Stimulated activated naive CD8-positive, alpha-beta T cell treated with anti-CD3 and anti-CD28 coated beads, Interleukin-15, Interleukin-2, amounts not matched to agents 100 U/mL and 50 U/mL, for 24 hours (primary cell): ENCODE results near the gene CLN5.
"Not testable (repeated sequence)": the region's sequence is repeated elsewhere in the genome, so short reads cannot be mapped to it uniquely, and the experiment has no call there.

Experiments
- ATAC-seq: fragments of 150-1000 bp; cut with Tn5 transposase; one replicate; pipeline ENCODE4 v1.10.0; 2021
- DNase-seq: peaks from one replicate; pipeline ENCODE4 v3.0.0; 2021

CLN5 gene

DNA sequence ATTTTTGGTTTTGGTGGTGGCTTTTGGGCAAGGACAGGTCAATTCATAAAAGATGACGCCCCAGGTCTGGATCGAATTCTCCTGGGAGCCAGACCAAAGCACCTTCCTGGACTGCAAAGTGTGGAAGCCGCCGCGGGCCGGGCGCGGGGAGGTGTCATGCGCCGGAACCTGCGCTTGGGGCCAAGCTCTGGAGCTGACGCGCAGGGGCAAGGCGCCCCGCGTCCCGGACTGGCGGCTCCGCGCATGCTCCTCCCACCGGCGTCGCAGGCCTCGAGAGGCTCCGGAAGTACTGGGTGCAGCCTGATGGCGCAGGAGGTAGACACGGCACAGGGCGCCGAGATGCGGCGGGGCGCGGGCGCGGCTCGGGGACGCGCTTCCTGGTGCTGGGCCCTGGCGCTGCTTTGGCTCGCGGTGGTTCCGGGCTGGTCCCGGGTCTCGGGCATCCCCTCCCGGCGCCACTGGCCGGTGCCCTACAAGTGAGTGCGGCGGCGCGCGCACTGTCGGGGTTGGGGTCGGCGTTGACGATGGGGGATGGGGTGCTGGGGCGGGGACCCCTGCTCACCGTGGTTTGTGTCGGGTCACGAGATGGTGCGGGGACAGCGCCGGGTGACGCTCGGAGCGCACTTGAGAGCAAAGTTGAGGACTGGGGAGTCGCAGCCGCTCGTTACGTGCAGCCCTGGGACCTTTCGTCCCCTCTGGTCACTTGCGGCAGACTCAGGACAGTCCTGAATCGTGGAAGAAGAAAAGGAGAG, at the start of gene CLN5:
Gene CLN5 (plus strand): TSS at position 286 of the 752 bp plus-strand sequence. CDS start 18 bp downstream, at position 304.
- DNase-seq: peak; percentile 94
- ATAC-seq: peak; percentile 96

DNA sequence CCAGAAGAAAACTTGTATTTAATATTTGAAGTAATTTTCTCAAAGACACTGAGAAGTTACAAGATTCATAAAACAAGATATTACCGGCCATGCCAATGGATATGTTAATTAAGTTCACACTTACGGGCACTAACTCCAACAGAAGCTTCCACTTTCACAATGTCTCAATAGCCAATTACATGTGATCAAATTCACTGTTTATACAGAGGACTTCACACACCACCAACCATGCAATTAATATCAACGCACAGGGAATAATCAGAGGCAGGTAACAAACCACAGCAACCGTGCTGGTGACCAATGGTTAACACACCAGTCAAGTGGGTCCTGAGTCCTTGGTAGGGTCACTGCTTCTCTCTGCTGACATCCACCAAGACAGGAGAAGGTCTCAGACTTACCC, 49.5 kb upstream of the CLN5 start:
- no peak for DNase-seq
- no peak for ATAC-seq

GRCh38 chr13:76943646-76944045, 48.2 kb upstream of the CLN5 start:
- no peak for DNase-seq
- no peak for ATAC-seq

GRCh38 chr13:76944456-76944855, 47.4 kb upstream of the CLN5 start:
- DNase-seq: no peak
- ATAC-seq: no peak

DNA sequence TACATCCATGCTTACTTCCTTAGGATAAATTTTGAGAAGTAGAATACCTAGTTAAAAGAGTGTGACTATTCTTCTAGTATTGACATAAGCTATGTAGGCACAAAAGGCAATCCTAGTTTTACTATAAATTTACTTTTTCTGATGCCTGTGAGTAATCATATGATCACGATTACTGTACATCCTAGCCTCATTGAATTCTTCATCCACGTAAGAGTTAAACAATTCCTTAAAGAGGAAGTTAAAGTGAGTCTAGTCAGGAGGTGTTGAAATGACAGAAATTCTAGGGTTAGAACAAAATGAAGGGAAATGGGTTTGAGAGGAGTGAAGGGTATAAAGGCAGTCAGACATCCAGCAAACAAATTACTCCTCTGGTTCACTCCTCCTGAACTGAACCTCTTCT, 43.7 kb upstream of the CLN5 start, which contains the start of gene ACOD1:
Gene ACOD1 (plus strand): TSS at position 363 of the 400 bp plus-strand sequence. CDS start 48 bp downstream, outside the sequence.
- no peak for ATAC-seq
- no peak for DNase-seq

GRCh38 chr13:76950101-76950500, 41.8 kb upstream of the CLN5 start:
- ATAC-seq (no peak), DNase-seq (no peak)

DNA sequence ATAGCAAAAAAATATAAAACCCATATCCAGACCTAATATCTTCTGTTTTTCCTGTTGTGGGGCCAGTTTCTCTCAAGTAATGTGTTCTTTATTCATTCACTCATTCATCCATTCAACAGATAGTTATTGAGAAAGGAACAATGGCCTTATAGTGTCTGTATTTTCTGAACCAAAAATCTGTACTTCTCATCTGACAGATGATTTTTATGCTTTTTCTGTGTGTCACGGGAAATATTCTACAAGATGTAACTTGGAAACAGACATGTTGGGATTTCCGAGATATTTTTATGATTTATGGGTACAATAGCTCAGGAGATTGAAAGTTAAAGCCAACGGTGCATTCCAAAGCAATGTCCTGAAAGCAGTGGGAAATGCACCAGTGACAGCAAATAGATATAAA, 37.9 kb upstream of the CLN5 start:
- no peak for DNase-seq
- no peak for ATAC-seq

DNA sequence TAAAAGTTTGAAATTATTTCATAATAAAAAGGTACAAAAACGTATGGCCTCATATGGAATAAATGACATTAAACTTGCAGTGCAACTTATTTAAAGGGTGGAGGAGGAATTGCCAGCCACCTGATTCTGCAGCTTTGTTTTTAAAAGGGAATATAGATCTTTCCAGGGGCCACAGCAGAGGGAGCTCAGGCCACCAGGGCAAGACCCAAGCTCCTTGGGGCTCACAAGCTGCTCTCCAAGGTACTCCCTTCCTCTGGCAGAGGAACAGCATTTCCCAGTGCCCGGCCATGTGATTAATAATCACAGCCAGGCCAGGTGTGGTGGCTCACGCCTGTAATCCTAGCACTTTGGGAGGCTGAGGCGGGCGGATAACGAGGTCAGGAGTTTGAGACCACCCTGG, 37.3 kb upstream of the CLN5 start:
- DNase-seq (no peak), ATAC-seq (no peak)

GRCh38 chr13:76955193-76955592, 36.7 kb upstream of the CLN5 start:
- ATAC-seq: no peak

DNA sequence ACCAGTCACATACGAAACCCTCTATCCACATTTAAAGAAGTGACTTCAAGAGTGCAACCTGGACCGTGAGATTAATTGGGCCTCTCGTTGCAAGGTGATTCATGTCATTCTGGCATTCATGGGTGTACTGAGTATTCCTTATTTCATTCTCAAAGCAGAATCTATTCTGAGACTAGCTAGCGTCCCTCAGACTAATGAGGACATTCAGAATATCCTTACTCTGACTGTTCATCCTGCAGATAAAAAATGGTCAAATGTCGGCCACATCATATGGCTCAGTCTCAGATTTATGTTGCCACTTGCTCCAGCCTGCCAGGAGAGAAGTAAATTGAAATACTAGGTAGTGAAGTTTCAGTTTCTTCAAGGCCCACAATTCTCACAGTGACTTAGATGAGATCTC, 36.2 kb upstream of the CLN5 start:
- no peak for ATAC-seq
- DNase-seq: no peak

More at GRCh38 chr13:76955193-76955592, 36.7 kb upstream of the CLN5 start:
- no peak for DNase-seq

DNA sequence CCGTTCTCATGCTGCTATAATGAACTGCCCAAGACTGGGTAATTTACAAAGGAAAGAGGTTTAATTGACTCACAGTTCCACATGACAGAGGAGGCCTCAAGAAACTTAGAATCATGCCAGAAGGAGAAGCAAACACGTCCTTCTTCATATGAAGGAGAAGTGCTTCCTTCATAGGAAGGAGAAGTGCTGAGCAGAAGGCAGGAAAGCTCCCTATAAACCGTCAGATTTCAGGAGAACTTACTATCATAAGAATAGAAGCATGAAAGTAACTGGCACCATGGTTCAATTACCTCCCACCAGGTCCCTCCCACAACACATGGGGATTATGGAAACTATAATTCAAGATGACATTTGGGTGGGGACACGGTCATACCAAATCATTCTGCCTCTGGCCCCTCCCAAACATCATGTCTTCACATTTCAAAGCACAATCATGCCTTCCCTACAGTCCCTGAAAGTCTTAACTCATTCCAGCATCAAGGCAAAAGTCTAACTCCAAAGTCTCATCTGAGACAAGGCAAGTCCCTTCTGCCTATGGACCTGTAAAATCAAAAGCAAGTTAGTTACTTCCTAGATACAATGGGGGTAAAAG, 32.9 kb upstream of the CLN5 start:
- DNase-seq (no peak), ATAC-seq (no peak)

DNA sequence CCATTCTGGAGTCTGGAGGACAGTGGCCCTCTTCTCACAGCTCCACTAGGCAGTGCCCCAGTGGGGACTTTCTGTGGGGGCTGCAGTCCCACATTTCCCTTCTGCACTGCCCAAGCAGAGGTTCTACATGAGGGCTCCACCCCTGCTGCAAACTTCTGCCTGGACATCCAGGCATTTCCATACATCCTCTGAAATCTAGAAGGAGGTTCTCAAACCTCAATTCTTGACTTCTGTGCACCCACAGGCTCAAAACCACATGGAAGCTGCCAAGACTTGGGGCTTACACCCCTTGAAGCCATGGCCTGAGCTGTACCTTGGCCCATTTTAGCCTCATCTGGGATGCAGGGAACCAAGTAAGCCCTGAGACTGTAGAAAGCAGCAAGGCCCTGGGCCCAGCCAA, 32.1 kb upstream of the CLN5 start:
- not testable (repeated sequence) for ATAC-seq, DNase-seq

GRCh38 chr13:76965759-76966421, 26.0 kb upstream of the CLN5 start:
- no peak for ATAC-seq
- DNase-seq: no peak

GRCh38 chr13:76967031-76967430, 24.9 kb upstream of the CLN5 start:
- ATAC-seq (no peak), DNase-seq (no peak)

DNA sequence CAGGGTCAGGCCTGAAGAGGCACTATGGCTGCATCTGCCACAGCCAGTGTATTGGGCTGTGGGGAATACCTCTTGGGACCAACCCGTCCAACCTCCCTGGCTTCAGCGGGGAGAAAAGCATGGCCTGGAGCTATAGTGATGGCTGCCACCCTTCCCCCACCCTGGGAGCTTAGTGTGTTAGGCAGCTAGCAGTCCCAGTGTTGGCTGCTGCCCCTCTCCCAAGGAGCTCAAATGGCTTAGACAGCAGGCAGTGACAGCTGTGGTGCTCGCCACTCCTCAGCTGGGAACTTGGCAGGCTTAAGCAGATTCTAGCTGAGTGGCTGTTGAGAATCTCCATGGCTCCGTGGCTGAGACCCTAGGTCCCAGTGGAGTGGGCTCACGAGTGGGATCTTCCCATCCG, 23.8 kb upstream of the CLN5 start:
- no peak for DNase-seq
- ATAC-seq: no peak

GRCh38 chr13:76969488-76970365, 22.2 kb upstream of the CLN5 start:
- ATAC-seq (no peak), DNase-seq (no peak)

- DNase-seq: no peak
- ATAC-seq: no peak
Measured at GRCh38 chr13:76971215-76971614, 20.7 kb upstream of the CLN5 start.

- DNase-seq (no peak), ATAC-seq (no peak)
Measured at GRCh38 chr13:76971851-76972829, 19.7 kb upstream of the CLN5 start.

- DNase-seq (no peak), ATAC-seq (no peak)
Measured at GRCh38 chr13:76973920-76974617, 17.8 kb upstream of the CLN5 start.

DNA sequence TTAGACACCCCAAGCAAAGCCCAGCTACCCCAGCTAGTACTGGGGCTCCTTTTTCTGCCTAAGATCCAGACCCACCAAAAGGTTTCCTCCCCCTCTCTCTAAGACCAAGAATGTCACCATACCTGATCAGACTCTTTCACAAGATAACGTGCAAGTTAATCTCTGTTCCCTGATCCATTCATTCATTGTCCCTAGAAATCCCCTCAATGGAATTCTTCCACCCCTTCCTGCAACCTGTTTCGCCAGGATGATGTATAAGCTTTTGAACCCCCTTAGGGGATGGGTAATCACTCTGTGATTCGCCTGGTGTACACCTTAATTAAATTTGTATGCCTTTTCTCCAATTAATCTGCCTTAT, 17.3 kb upstream of the CLN5 start:
- no peak for ATAC-seq

GRCh38 chr13:76975863-76976262, 16.0 kb upstream of the CLN5 start:
- DNase-seq: no peak
- no peak for ATAC-seq

More for the DNA sequence above, 17.3 kb upstream of the CLN5 start:
- no peak for DNase-seq
